ENCODE data around the gene IP6K2.

Gene IP6K2

GRCh38 chr3:48674505-48674904, 42.5 kb downstream of the IP6K2 start:
- no peak for TF ChIP-seq CTCF (conservative IDR thresholded peaks at IDR 0.05; ENCODE audit: low read depth, low read length)
- DNase-seq (ENCODE audit: low read depth): no peak
- no peak overlapping the region for H3K4me3 ChIP-seq (ENCODE audit: low read length)

GRCh38 chr3:48672522-48672921, 44.5 kb downstream of the IP6K2 start:
- H3K4me3 ChIP-seq (ENCODE audit: low read length): no peak overlapping the region
- TF ChIP-seq CTCF (conservative IDR thresholded peaks at IDR 0.05; ENCODE audit: low read depth, low read length): no peak
- DNase-seq (ENCODE audit: low read depth): no peak

GRCh38 chr3:48664929-48665328, 52.1 kb downstream of the IP6K2 start:
- no peak for TF ChIP-seq CTCF (conservative IDR thresholded peaks at IDR 0.05; ENCODE audit: low read depth, low read length)
- H3K4me3 ChIP-seq (ENCODE audit: low read length): no peak overlapping the region

GRCh38 chr3:48664313-48664644, 52.7 kb downstream of the IP6K2 start:
- H3K4me3 ChIP-seq (ENCODE audit: low read length): no peak overlapping the region
- DNase-seq (ENCODE audit: low read depth): no peak
- TF ChIP-seq CTCF (conservative IDR thresholded peaks at IDR 0.05; ENCODE audit: low read depth, low read length): no peak

More at GRCh38 chr3:48664929-48665328, 52.1 kb downstream of the IP6K2 start:
- no peak for DNase-seq (ENCODE audit: low read depth)

- peak overlapping the region; percentile 51 for H3K4me3 ChIP-seq (ENCODE audit: low read length)
Observed at GRCh38 chr3:48663489-48664312, 53.3 kb downstream of the IP6K2 start.

GRCh38 chr3:48662753-48663488, 54.1 kb downstream of the IP6K2 start, which contains the start of gene CELSR3:
TSS of gene CELSR3 (minus strand) at chr3:48662886. CDS start at chr3:48662634, 252 bp downstream.
- peak; percentile 75 for DNase-seq (ENCODE audit: low read depth)
- peak within 1 kb of the TSS; percentile 51 for H3K4me3 ChIP-seq (ENCODE audit: low read length)
- TF ChIP-seq CTCF (conservative IDR thresholded peaks at IDR 0.05; ENCODE audit: low read depth, low read length): no peak

More at GRCh38 chr3:48663489-48664312, 53.3 kb downstream of the IP6K2 start:
- peak; percentile 98 for DNase-seq (ENCODE audit: low read depth)
- peak; percentile 90 for TF ChIP-seq CTCF (conservative IDR thresholded peaks at IDR 0.05; ENCODE audit: low read depth, low read length)

Data from retinal pigment epithelial cell (primary cell).